Measurements from ENCODE around the gene LANCL3. TPM values are rescaled to one million over a fixed set of nuclear protein-coding genes. Genes with fewer than 3 reads are reported as not detected.
"Not testable (repeated sequence)": the region's sequence is repeated elsewhere in the genome, so short reads cannot be mapped to it uniquely, and the experiment has no call there.

LANCL3 gene
- 0.49 TPM for polyA plus RNA-seq (2013)

GRCh38 chrX:37571426-37572107, at the start of gene LANCL3:
LANCL3 (plus strand) TSS chrX:37571661; CDS start chrX:37571871, 210 bp downstream.
- Histone ChIP-seq H3K27me3 (replicated peaks in 2 of 5; ENCODE audit: control insufficient read depth in 4 of 5, insufficient read depth in 5 of 5, low read length in 4 of 5) (peaks cover 0 to 19% (median 0%) of the 10 kb centered on the region in 5 experiments), H3K4me3 (ENCODE audit: control insufficient read depth in 1 of 7, extremely low read depth in 1 of 7, insufficient read depth in 4 of 7, low read depth in 2 of 7, low read length in 6 of 7) (peak within 1 kb of the TSS in 4 of 7 experiments; percentile 5 to 62 (median 42))
- H3K4me1 ChIP-seq (ENCODE audit: control extremely low read depth in 1 of 4, control insufficient read depth in 4 of 4, insufficient read depth in 4 of 4, low read length in 3 of 4); H3K27ac ChIP-seq (ENCODE audit: insufficient read depth in 1 of 2, low read depth in 1 of 2, low read length in 2 of 2, poor library complexity in 1 of 2, severe bottlenecking in 2 of 2); H3K36me3 ChIP-seq (ENCODE audit: control insufficient read depth in 4 of 4, insufficient read depth in 4 of 4, low read length in 3 of 4); POLR2A ChIA-PET; H3K9me3 ChIP-seq (ENCODE audit: control extremely low read depth in 1 of 5, control insufficient read depth in 4 of 5, insufficient read depth in 2 of 5, low read depth in 1 of 5, low read length in 4 of 5); CTCF ChIA-PET: not testable (repeated sequence)
- peak in 2 of 3 donors; percentile 1 to 18 for DNase-seq
- 45% methylated on average over 42 of the region's 68 CpGs for WGBS (ENCODE audit: insufficient coverage)

DNA sequence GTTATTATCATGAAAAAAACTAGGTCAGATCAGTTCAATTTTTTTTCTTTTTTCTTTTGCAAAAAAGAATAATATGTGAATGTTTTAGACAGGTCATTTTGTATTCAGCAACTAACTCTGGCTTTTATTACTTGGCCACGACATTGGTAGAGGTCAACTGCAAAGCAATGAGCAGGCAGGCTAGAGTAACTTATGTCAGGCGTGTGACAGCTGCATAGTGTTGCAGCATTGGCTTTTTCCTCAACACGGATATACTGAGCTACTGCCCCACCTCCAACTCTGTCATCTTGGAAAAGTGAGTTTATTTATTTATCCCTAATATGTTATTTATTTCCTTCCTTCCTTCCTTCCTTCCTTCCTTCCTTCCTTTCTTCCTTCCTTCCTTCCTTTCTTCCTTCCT, 47.8 kb upstream of the LANCL3 start:
- H3K27ac ChIP-seq (ENCODE audit: insufficient read depth in 1 of 2, low read depth in 1 of 2, low read length in 2 of 2, poor library complexity in 1 of 2, severe bottlenecking in 2 of 2); H3K27me3 ChIP-seq (replicated peaks in 2 of 5; ENCODE audit: control insufficient read depth in 4 of 5, insufficient read depth in 5 of 5, low read length in 4 of 5); H3K36me3 ChIP-seq (ENCODE audit: control insufficient read depth in 4 of 4, insufficient read depth in 4 of 4, low read length in 3 of 4); H3K9me3 ChIP-seq (ENCODE audit: control extremely low read depth in 1 of 5, control insufficient read depth in 4 of 5, insufficient read depth in 2 of 5, low read depth in 1 of 5, low read length in 4 of 5); CTCF ChIA-PET; H3K4me1 ChIP-seq (ENCODE audit: control extremely low read depth in 1 of 4, control insufficient read depth in 4 of 4, insufficient read depth in 4 of 4, low read length in 3 of 4); DNase-seq; H3K4me3 ChIP-seq (ENCODE audit: control insufficient read depth in 1 of 7, extremely low read depth in 1 of 7, insufficient read depth in 4 of 7, low read depth in 2 of 7, low read length in 6 of 7); POLR2A ChIA-PET: not testable (repeated sequence)
- WGBS (ENCODE audit: insufficient coverage) = 92% methylated on average over 2 of the region's 3 CpGs

- DNase-seq = no peak
- Histone ChIP-seq H3K9me3 (ENCODE audit: control extremely low read depth in 1 of 5, control insufficient read depth in 4 of 5, insufficient read depth in 2 of 5, low read depth in 1 of 5, low read length in 4 of 5) (peaks cover 0 to 5% (median 0%) of the 10 kb centered on the region in 5 experiments), H3K27me3 (replicated peaks in 2 of 5; ENCODE audit: control insufficient read depth in 4 of 5, insufficient read depth in 5 of 5, low read length in 4 of 5) (no peaks in the 10 kb centered on the region), H3K36me3 (ENCODE audit: control insufficient read depth in 4 of 4, insufficient read depth in 4 of 4, low read length in 3 of 4) (no peaks in the 10 kb centered on the region), H3K27ac (ENCODE audit: insufficient read depth in 1 of 2, low read depth in 1 of 2, low read length in 2 of 2, poor library complexity in 1 of 2, severe bottlenecking in 2 of 2) (no peak overlapping the region), H3K4me3 (ENCODE audit: control insufficient read depth in 1 of 7, extremely low read depth in 1 of 7, insufficient read depth in 4 of 7, low read depth in 2 of 7, low read length in 6 of 7) (no peak overlapping the region), H3K4me1 (ENCODE audit: control extremely low read depth in 1 of 4, control insufficient read depth in 4 of 4, insufficient read depth in 4 of 4, low read length in 3 of 4) (peaks cover 0 to 2% (median 0%) of the 10 kb centered on the region in 4 experiments)
- ChIA-PET CTCF (no interaction called here), POLR2A (no interaction called here)
- WGBS (ENCODE audit: insufficient coverage) = 87% methylated on average over 11 of the region's 11 CpGs
These were observed 29.5 kb upstream of the LANCL3 start for GRCh38 chrX:37541991-37542390.

- WGBS (ENCODE audit: insufficient coverage) = 92% methylated on average over 14 of the region's 15 CpGs
- CTCF ChIA-PET = no interaction called here
These were observed 28.7 kb upstream of the LANCL3 start for GRCh38 chrX:37542791-37543190.

GRCh38 chrX:37543324-37543723, 28.1 kb upstream of the LANCL3 start:
- Histone ChIP-seq H3K9me3 (ENCODE audit: control extremely low read depth in 1 of 5, control insufficient read depth in 4 of 5, insufficient read depth in 2 of 5, low read depth in 1 of 5, low read length in 4 of 5) (peaks cover 0 to 5% (median 0%) of the 10 kb centered on the region in 5 experiments), H3K36me3 (ENCODE audit: control insufficient read depth in 4 of 4, insufficient read depth in 4 of 4, low read length in 3 of 4) (no peaks in the 10 kb centered on the region), H3K27me3 (replicated peaks in 2 of 5; ENCODE audit: control insufficient read depth in 4 of 5, insufficient read depth in 5 of 5, low read length in 4 of 5) (no peaks in the 10 kb centered on the region), H3K4me3 (ENCODE audit: control insufficient read depth in 1 of 7, extremely low read depth in 1 of 7, insufficient read depth in 4 of 7, low read depth in 2 of 7, low read length in 6 of 7) (no peak overlapping the region), H3K4me1 (ENCODE audit: control extremely low read depth in 1 of 4, control insufficient read depth in 4 of 4, insufficient read depth in 4 of 4, low read length in 3 of 4) (peaks cover 0 to 2% (median 0%) of the 10 kb centered on the region in 4 experiments), H3K27ac (ENCODE audit: insufficient read depth in 1 of 2, low read depth in 1 of 2, low read length in 2 of 2, poor library complexity in 1 of 2, severe bottlenecking in 2 of 2) (no peak overlapping the region)
- POLR2A ChIA-PET = no interaction called here
- CTCF ChIA-PET = no interaction called here
- 93% methylated on average over 23 of the region's 23 CpGs for WGBS (ENCODE audit: insufficient coverage)
- DNase-seq = no peak

More at GRCh38 chrX:37542791-37543190, 28.7 kb upstream of the LANCL3 start:
- Histone ChIP-seq H3K27ac (ENCODE audit: insufficient read depth in 1 of 2, low read depth in 1 of 2, low read length in 2 of 2, poor library complexity in 1 of 2, severe bottlenecking in 2 of 2) (no peak overlapping the region), H3K4me3 (ENCODE audit: control insufficient read depth in 1 of 7, extremely low read depth in 1 of 7, insufficient read depth in 4 of 7, low read depth in 2 of 7, low read length in 6 of 7) (no peak overlapping the region), H3K4me1 (ENCODE audit: control extremely low read depth in 1 of 4, control insufficient read depth in 4 of 4, insufficient read depth in 4 of 4, low read length in 3 of 4) (peaks cover 0 to 2% (median 0%) of the 10 kb centered on the region in 4 experiments), H3K36me3 (ENCODE audit: control insufficient read depth in 4 of 4, insufficient read depth in 4 of 4, low read length in 3 of 4) (no peaks in the 10 kb centered on the region), H3K27me3 (replicated peaks in 2 of 5; ENCODE audit: control insufficient read depth in 4 of 5, insufficient read depth in 5 of 5, low read length in 4 of 5) (no peaks in the 10 kb centered on the region), H3K9me3 (ENCODE audit: control extremely low read depth in 1 of 5, control insufficient read depth in 4 of 5, insufficient read depth in 2 of 5, low read depth in 1 of 5, low read length in 4 of 5) (peaks cover 0 to 5% (median 0%) of the 10 kb centered on the region in 5 experiments)
- no peak for DNase-seq
- POLR2A ChIA-PET = no interaction called here

DNA sequence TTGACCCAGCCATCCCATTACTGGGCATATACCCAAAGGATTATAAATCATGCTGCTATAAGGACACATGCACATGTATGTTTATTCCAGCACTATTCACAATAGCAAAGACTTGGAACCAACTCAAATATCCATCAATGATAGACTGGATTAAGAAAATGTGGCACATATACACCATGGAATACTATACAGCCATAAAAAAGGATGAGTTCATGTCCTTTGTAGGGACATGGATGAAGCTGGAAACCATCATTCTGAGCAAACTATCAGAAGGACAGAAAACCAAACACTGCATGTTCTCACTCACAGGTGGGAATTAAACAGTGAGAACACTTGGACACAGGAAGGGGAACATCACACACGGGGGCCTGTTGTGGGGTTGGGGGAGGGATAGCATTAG, 26.9 kb upstream of the LANCL3 start:
- H3K27me3 ChIP-seq (replicated peaks in 2 of 5; ENCODE audit: control insufficient read depth in 4 of 5, insufficient read depth in 5 of 5, low read length in 4 of 5); POLR2A ChIA-PET; H3K36me3 ChIP-seq (ENCODE audit: control insufficient read depth in 4 of 4, insufficient read depth in 4 of 4, low read length in 3 of 4); H3K4me3 ChIP-seq (ENCODE audit: control insufficient read depth in 1 of 7, extremely low read depth in 1 of 7, insufficient read depth in 4 of 7, low read depth in 2 of 7, low read length in 6 of 7); H3K4me1 ChIP-seq (ENCODE audit: control extremely low read depth in 1 of 4, control insufficient read depth in 4 of 4, insufficient read depth in 4 of 4, low read length in 3 of 4); H3K27ac ChIP-seq (ENCODE audit: insufficient read depth in 1 of 2, low read depth in 1 of 2, low read length in 2 of 2, poor library complexity in 1 of 2, severe bottlenecking in 2 of 2); CTCF ChIA-PET; DNase-seq; H3K9me3 ChIP-seq (ENCODE audit: control extremely low read depth in 1 of 5, control insufficient read depth in 4 of 5, insufficient read depth in 2 of 5, low read depth in 1 of 5, low read length in 4 of 5): not testable (repeated sequence)
- WGBS (ENCODE audit: insufficient coverage) = no CpG with 5 or more reads among the region's 1 CpG

DNA sequence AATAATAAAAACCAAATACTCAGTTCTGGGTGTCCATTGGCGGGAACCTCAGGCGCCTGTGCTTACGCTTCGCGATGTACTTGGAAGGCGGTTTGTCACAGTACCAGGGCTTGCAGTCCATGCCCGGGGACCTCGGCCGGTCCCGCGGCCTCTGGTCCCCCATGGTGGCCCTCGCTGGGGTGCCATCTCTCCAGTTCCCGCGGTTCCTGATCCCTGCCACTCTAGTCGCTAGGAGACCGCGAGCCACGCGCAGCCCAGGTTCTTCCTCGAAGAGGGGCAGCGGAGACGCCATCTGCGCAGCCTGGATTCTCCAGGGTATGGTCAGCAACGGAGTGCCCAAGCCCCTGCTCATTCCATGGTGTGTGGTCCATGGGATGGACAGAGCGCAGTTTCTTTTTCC, 26.4 kb upstream of the LANCL3 start:
- H3K27me3 ChIP-seq (replicated peaks in 2 of 5; ENCODE audit: control insufficient read depth in 4 of 5, insufficient read depth in 5 of 5, low read length in 4 of 5) = no peaks in the 10 kb centered on the region
- POLR2A ChIA-PET = no interaction called here
- CTCF ChIA-PET = no interaction called here

More for the DNA sequence above, 26.4 kb upstream of the LANCL3 start:
- no peak overlapping the region for H3K27ac ChIP-seq (ENCODE audit: insufficient read depth in 1 of 2, low read depth in 1 of 2, low read length in 2 of 2, poor library complexity in 1 of 2, severe bottlenecking in 2 of 2)
- 91% methylated on average over 25 of the region's 25 CpGs for WGBS (ENCODE audit: insufficient coverage)
- H3K9me3 ChIP-seq (ENCODE audit: control extremely low read depth in 1 of 5, control insufficient read depth in 4 of 5, insufficient read depth in 2 of 5, low read depth in 1 of 5, low read length in 4 of 5) = peaks cover 0 to 5% (median 0%) of the 10 kb centered on the region in 5 experiments
- no peak for DNase-seq
- no peaks in the 10 kb centered on the region for H3K36me3 ChIP-seq (ENCODE audit: control insufficient read depth in 4 of 4, insufficient read depth in 4 of 4, low read length in 3 of 4)
- peaks cover 0 to 2% (median 0%) of the 10 kb centered on the region in 4 experiments for H3K4me1 ChIP-seq (ENCODE audit: control extremely low read depth in 1 of 4, control insufficient read depth in 4 of 4, insufficient read depth in 4 of 4, low read length in 3 of 4)
- H3K4me3 ChIP-seq (ENCODE audit: control insufficient read depth in 1 of 7, extremely low read depth in 1 of 7, insufficient read depth in 4 of 7, low read depth in 2 of 7, low read length in 6 of 7) = no peak overlapping the region
